ENCODE measurements around the gene SNX15.
"Not testable (repeated sequence)": the region's sequence is repeated elsewhere in the genome, so short reads cannot be mapped to it uniquely, and the experiment has no call there.

The SNX15 gene

DNA sequence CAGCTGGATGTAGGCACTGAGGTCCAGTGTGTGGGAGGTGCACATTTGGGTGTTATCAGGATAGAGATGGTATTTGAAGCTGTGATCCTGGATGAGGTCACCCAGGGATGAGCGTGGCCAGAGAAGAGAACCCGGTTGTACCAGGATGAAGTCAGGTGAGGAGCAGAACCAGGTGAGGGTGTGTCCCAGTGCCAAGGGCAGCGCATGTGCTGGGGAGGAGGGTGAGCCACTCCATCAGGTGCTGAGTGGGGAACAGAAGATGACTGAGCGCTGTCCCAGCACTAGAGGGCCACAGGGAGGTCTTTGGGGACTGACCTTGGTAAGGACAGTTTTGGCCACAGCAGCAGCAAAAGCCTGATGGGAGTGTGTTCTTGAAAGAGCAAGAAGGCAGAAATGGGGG is 10.5 kb upstream of the SNX15 start:
- DNase-seq, result no peak

DNA sequence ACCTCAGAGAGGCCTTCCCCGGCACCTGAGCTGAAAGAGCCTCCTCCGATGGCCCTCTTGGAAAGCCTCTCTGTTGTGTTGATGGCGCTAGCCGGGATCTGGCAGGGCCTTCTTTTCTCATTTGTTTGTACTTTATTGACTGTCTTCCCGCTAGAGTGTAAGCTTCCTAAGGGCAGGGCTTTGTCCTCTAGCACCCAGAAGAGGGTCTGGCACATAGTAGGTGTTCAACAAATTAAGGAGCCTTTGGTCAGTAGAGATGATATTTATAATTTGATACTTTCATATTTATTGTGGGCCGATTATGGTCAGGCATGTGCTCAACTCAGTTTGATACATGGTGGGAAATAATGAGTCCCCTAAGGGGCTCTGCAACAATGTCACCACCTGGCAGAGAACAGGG is 9.3 kb upstream of the SNX15 start:
- no peak for DNase-seq

DNA sequence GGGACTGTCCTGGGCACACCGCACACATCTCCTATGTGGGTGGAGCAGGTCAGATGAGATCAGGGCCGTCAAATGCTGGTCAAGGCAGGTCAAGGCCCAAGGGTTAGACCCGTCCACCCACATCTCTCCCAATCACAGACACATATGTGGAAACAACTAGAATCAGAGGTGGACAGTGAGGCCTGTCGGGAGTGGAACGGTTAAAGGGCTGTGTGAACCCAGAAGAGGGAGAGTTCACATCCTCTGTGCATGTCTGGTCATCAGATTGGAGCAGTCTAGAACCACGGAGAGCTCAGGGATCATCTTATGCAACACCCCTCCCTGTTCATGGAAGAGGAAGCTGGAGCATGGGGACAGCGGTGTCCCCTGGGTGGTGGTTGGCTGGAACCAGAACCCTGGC is 7.4 kb upstream of the SNX15 start:
- no peak for DNase-seq

DNA sequence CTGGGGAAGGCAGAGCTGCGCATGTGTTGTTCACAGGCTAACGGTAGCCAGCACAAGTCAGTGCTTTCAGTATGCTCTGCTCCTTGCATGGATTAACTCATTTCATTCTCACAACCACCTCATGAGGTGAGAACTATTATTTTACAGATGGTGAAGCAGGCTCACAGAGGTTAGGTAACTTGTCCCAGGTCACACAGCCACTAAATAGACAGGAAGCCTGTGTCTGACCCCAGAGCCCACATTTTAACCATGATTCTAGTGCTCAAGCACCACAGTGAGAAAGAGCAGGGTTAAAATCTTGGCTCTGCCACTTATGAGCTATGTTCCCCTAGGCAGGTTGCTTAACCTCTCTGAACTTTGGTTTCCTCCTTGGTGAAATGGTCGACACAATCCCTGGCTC is 6.2 kb upstream of the SNX15 start:
- DNase-seq, result no peak

DNA sequence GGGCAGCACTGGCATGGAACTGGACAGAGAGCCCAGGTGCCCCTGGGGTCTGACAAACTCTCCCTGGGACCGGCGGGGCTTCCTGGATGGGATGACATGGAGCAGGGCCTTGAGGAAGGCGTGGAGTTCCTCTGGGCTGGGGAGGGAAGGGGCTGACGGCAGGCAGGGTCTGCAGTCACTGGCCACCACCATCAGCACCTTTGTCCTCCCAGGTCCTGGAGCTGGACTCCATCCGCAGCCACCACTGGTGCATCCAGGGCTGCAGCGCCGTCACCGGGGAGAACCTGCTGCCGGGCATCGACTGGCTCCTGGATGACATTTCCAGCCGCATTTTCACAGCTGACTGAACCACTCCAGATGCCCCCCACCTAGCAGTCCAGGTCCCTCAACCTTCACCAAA is 5.7 kb upstream of the SNX15 start:
- no peak for DNase-seq

DNA sequence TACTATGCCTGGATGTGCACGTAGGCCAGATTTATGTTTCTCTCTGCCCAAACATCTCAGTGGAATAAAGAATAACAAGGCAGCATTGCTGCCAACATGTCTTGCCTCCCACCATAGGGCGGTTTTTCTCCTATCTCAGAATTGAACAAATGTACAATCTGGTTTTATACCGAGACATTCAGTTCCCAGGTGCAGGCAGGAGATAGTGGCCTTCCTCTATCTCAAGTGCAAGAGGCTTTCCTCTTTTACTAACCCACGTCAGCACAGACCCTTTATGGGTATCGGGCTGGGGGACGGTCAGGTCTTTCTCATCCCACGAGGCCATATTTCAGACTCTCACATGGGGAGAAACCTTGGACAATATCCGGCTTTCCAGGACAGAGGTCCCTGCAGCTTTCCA is 3.7 kb upstream of the SNX15 start:
- not testable (repeated sequence) for DNase-seq

DNA sequence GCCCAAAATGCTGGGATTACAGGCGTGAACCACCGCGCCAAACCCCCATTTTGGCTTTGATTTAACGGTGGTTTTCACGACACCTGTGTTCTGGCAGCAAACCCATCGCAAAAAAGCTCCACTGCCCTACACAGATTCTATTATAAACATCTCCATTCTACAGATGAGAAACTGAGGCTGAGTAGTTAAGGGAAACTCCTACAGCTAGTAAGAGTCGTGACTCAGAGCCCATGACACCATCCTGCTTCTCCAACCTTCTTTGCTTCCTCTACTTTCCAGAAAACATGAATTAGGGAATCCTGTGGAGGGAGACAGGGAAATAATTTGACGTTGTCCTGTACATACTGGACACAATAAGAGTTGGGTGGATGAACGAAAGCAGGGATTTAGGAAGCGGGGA is 429 bp upstream of the SNX15 start:
- DNase-seq, result no peak

DNA sequence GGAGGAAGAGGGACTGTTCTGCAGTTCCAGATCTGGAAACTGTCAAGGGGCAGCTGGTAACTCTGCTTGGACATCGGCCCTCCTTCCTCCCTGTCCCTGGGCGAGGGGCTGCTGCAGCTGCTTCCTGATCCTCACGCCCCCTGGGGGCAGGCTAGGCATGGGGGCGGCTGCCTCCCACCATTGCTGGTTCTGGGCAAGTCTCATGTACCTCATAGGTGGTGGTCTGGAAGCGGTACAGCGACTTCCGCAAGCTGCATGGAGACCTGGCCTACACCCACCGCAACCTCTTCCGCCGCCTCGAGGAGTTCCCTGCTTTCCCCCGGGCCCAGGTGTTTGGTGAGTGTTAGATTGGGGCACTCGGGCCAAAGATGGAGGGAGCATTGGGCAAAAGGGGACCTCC is 5.0 kb downstream of the SNX15 start:
- DNase-seq, result no peak

DNA sequence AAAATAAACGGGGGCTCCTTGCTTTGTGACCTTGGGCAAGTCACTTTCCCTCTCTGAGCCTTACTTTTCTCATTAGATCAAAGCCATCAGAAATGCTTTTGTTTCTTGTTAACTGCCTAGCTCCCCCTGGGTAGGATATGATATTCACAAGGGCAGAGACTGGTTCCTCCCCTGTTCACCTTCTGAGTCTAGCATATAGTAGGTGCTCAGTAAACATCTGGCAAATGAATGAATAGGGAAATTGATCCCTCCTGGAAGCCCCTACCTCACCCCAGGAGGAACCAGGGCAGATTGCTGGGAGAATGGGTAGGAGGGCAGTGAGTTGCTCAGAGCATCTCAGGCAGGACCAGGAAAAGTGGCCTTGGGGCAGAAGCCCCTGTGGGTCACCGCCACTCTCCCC is 7.2 kb downstream of the SNX15 start:
- no peak for DNase-seq

DNA sequence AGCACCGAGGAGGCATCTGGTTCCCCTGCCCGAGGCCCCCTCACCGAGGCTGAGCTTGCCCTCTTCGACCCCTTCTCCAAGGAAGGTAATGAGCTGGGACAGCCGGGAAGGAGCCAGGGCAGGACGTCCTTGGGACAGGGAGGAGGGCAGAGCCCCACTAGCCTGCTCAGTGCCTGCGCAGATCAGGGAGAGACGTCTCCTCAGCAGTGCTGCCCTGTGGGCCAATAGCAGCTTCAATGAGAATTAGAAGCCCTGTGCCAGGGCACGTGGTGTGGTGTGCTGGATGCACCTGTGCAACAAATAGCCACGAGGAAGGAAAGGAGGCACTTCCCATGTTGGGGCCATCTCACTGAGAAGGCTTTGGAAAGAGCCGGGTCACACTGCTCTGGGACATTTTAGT is 8.3 kb downstream of the SNX15 start:
- DNase-seq, result no peak

DNA sequence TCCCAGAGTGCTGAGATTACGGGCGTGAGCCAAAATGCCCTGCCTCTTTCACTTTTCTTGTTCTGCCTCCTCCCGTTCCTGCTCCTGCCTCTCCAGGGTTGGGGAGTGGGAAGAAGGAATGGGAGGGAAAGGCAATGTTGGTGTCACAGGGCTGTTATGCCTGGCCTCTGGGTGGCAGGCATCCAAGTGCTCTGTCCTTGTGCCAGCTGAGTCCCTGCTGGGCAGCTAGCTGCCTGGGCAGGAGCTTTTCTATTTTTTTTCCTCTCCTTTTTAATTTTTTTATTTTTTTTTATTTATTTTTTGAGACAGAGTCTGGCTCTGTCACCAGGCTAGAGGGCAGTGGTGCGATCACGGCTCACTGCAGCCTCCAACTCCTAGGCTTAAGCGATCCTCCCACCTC is 9.7 kb downstream of the SNX15 start:
- DNase-seq, result no peak

DNA sequence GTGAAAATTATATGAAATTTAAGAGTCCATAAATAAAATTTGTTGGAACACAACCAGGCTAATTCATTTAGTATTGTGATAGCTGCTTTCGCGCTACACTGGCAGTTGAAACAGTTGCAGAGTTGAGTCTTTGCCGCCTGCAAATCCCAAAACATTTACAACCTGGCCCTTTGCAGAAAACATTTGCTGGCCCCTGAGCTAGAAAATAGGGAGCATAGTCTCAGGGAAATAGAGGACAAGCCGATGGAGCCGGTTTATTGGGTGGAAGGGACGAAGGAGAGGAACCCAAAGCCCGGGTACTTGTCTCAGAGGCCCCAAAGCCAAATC is 13.2 kb downstream of the SNX15 start:
- DNase-seq, result no peak

DNA sequence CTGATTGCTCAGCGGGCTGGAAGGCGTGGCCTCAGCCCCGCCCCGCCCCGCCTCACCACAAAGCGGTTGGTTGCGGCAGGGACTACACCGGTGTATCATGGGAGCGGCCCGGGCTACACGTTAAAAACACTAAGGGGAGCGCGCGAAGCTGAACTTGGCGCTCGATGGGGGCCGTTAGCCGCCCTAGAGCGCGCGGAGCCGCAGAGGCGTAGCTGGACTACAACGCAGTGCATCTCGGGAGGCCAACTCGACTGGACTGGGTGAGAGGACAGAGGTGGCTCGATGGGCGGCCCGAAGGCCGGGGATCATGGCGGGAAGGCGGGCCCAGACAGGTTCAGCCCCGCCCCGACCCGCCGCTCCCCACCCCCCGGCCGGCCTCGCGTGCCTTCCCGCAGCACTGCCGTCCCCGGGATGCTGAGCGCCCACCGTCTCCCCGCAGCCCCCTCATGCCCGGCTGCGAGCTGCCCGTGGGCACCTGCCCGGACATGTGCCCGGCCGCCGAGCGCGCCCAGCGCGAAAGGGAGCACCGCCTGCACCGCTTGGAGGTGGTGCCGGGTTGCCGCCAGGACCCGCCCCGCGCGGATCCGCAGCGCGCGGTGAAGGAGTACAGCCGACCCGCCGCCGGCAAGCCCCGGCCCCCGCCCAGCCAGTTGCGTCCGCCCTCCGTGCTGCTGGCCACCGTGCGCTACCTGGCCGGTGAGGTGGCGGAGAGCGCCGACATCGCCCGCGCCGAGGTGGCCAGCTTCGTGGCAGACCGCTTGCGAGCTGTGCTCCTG is 13.8 kb downstream of the SNX15 start, which contains the start of gene SAC3D1:
Gene SAC3D1 (plus strand): TSS at position 364 of the 776 bp plus-strand sequence. CDS start 83 bp downstream, at position 447.
- peak; percentile 95 for DNase-seq

DNA sequence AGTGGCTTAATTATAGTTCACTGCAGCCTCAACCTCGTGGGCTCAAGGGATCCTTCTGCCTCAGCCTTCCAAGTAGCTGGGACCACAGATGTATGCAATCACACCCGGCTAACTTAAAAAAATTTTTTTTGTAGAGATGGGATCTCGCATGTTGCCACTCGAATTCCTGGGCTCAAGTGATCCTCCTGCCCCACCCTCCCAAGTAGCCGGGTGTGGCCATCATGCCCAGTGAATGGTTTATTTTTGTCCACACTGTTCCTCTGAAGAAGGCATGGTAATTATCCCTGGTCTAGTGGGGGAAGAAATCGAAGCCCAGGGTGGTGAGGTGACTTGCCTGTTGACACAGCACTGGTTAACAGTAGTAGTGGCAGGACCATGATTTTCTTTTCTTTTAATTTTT is 15.7 kb downstream of the SNX15 start:
- DNase-seq, result no peak

DNA sequence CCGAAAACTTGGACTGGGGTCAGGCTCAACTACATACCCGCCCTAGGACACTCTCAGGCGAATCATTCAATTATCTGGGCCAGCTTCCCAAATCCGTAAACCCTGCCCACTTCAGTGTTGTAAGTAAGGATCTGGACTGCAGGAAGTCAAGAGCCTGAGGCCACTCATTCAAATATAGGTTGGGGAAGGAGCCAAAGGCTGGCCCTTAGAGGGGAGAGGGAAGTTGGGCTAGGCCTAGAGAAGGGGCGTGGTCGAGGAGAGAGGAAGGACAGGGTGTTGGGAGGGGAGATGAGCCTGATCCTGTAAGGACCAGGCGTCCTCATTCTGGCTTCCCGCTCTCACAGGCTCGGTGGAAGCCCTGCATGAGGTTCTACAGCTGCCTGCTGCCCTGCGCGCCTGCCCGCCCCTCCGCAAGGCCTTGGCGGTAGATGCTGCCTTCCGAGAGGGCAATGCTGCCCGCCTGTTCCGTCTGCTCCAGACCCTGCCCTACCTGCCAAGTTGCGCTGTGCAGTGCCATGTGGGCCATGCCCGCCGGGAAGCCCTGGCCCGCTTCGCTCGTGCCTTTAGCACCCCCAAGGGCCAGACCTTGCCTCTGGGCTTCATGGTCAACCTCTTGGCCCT is 16.8 kb downstream of the SNX15 start:
- no peak for DNase-seq

DNA sequence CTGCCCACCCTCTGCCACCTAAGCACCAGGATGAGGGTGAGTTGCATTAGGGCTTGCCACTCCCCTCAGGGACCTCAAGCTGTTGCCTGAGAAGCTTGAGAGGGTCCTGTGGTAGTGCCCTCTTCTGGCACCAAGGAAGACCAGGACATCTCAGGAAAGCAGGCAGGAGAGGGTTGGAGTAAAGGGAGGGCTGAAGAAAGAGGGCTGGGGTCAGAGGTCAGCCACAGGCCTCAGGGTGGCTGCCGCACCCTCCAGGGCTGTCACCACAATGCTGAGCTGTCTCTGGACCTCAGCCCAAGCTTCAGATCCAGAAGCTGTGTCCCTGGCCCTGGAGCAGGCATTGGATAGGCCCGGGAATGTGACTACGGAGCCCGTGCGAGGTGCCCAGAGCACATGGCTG is 17.8 kb downstream of the SNX15 start:
- no peak for DNase-seq

DNA sequence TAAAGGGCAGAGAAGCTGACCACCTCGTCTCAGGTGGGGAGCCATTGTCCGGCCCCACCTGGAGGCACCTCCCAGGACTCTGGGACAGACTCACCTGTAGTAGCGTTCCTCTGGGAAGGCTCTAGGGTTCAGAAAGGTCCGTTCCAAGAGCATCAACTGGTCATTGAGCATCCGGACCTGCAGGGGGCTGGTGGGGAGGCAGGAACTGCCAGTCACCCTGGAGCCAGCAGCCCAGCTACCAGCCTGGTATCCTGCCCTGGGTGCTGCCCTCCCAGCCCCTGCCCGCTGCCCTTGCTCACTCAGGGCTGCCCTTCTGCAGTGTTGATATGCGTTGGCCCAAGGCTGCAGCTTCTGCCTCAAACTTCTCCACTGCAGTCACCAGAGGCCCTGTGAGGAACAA is 18.5 kb downstream of the SNX15 start:
- no peak for DNase-seq

DNA sequence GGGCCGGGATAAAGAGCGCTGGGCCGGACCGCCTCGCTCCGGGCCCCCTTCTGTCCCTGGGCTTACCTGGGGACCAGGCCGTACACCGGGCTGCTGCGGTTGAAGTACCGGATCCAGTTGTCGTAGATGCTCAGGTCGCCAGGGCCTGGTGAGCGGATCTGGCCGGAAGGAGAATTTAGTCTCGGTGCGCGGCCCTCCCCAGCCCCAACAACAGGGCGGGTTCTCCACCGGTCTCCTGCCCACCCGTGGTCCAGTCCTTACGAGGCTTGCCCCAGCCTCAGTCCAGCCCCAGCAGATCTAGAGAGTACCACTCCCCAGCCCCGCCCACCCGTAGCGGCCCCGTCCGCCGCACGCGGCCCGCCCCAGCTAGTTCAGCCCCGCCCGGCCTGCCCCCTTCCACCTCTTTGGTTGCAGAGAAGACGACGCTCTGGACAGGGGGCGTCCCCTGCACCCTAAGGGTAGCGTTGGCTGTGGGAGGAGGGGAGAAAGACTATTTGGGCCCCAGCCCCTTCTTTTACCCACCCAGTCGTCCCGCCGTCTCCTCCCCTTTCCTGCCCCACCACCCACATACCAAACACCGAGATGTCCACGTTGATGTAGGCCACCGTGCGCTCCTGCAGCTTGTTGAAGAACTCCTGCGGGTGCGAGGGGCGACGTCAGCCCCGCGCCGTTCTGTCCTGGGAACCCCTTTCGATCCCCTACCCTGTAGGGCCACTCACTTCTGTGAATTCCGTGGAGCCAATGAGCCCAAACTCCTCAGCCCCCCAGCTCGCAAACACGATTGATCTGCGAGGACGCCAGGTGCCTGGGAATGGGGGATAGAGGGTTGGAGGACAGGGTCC is 20.6 kb downstream of the SNX15 start:
- DNase-seq, result no peak

DNA sequence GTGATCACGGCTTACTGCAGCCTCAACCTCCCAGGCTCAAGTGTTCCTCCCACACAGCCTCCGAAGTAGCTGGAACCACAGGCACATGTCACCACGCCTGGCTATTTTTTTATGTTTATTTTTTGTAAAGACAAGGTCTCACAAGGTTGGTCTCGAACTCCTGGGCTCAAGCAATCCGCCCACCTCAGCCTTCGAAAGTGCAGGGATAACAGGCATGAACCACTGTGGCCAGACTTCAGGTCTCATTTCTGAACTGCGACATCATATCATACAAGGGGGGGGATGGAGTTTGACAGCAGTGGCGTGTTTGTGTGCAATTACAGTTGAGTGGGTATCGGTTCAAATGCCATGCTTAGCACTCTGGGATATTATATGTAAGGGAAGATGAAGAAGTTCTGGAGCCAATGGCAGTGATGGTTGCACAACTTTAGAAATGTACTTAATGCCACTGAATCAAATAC is 24.2 kb downstream of the SNX15 start:
- no peak for DNase-seq

DNA sequence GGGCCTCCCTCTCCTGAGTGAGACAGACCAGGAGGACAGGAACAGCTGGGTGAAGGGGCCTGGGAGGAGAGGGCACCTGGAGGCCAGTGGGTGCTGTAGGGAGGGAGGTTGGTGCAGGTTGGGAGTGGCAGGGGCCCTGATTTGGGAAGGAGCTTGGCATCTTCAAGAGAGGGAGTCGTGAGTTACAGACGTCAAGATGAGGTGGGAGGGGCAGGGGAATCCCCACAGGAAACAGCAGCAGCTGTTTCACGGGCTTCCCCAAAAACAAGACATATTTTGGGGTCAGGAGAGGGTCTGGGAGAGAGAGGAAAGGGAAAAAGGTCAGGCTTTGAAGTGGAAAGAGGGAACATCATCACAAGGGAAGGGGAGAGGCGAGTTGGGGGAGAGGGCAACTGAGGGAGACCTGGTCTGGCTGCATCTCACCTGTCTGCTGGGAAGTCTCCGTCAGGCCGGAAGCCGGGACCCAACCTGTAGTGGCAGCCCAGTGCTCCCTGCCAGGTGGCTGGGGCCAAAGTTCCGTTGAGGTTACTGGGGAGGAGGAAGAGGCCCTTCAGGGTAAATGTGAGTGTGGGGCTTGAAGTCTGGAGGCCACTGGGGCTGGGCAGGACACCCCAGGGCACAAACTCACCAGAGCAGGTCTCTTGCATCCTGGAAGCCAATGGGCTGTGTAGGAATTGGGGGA is 26.7 kb downstream of the SNX15 start:
- DNase-seq, result no peak

DNA sequence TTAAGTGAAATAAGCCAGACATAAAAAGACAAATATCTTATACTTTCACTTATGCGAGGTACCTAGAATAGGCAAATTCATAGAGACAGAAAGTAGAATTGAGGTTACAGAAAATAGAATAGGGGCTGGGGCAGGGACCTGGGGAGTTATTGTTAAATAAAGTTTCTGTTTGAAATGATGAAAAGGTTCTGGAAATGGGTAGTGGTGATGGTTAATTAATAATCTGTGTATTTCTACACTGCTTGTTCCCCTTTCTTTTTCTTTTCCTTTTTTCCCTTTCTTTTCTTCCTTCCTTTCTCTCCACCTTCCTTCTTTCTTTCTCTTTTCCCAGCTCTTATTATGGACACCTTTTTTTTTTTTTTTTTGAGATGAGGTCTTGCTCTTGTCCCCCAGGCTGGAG is 28.3 kb downstream of the SNX15 start:
- no peak for DNase-seq

DNA sequence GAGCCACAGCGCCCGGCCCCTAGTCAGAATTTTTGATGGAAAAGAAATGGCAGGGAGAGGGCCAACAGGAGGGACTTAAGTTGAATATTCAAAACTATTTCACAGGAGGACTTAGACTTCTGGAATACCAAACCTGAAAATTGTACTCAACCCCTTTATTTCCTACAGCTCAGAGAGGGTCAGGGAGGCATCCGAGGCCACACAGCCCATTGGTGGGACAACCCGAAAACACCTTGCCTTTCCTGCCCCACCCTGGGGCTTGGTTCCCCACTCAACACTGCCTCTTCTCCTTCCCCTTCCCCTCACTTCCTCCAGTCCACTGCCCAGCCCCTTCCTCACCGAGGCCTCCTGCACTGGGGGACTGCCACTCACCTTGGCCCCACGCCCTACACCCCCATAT is 29.8 kb downstream of the SNX15 start:
- DNase-seq, result no peak

DNA sequence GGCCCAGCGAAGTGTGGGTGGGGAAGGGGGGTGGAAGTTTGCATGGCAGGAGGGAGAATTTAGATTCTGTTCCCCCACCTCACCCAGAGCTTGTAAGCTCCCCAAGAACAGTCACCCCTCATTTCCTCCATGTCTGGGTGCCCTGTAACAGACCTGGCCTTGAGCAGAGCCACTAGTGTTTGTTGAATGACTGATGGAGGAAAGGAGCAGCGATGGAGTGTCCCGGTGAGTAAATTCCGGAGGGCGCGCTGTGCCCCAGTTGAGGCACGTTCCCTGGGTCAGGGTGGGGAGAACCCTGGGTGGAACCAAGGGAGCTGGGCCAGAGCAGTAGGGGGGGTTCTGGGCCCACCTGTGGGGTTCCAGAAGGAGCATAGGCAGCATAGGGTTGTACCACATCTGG is 30.3 kb downstream of the SNX15 start:
- no peak for DNase-seq
